DLD1 (cell line): ENCODE results near the gene FTL.

Experiments used
- in situ Hi-C: cut with HindIII; loops from 2 replicates; pipeline ENCODE4 v1.10.0; 2017; ENCODE audit warnings: low sequenced_read_pairs

Gene FTL

GRCh38 chr19:48989701-48990291, 24.7 kb downstream of the FTL start:
- in situ Hi-C loops = no loop called here

DNA sequence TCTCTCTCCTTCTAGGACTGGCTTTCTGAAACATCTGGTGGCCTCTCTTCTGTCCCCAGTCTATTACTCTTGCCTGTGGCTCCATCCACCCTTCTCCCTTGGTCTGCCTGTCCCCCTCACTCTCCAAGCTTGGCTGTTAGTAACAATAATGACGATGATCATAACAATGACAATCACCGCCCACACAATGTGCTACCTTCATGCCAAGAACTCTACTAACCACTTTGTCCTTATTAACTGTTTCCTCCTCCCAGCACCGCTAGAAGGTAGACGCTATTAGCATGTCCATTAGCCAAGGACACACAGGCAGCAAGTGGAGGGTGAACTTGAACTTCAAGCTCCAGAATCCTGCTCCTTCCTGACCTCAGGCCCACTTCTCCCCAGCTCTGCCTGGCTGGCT, 25.3 kb downstream of the FTL start:
- in situ Hi-C loops = no loop called here

- in situ Hi-C loops = no loop called here
These were observed 26.0 kb downstream of the FTL start for GRCh38 chr19:48991011-48991609.

DNA sequence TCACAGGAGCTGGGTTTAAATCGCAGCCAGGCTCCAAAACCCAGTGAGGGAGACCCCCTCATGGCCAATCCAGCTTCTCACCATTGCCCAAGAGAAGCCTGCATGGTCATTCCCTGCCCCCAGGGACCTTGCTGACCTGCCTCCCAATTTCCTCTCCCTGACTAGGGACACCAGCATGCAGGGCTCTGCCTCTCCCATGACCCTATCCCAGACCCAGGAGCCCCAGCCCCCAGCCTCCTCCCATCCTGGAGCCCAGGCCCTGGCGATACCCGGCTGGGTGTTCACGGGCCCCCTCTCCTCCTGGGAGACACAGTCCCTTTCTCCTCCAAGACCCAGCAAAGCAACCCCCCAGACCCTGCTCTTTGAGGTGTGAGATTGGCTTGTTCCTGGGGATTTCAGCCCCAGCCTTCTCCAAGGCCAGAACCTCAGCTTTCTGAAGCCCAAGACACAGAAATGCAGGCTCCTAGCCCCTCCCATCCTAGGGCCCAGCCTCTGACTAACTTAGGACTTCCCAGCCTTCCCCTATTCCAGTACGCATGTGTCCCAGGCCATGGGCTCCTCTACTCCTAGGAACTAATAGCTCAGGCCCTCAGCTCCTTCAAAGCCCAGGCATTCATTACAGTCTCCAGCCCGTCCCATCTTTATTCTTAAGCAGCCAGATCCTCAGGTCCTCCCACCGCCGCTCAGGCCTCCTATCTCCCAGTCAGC, 26.9 kb downstream of the FTL start:
- in situ Hi-C loops = no loop called here

DNA sequence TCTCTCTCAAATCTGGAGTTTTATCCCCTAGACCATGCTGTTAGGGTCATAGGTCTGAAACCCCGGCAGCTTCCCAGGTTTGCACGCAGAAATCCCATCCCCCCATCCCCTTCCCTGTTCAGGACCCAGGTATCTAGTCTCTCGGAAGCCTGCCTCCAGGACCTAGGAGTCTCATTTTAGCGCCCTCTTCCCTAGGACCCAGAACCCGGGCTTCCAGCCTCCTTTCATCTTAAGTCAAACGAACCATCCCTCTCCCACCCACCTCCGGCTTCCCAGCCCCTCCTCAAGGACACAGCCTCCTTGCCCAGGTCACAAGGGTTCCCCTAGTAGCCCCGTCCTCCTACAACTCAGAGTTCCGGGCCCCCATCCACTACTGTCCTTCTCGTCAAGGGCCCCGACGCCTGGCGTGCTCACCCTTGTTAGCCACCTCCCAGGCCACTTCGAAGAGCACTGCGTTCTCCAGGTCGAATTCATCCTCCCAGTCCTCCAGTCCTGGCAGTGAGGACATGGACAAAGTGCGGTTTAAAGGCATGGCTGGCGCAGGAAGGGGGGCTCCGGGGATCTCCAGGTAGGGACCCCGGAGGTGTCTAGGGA, 27.6 kb downstream of the FTL start:
- in situ Hi-C loops = no loop called here

- in situ Hi-C loops = no loop called here
These were observed 28.3 kb downstream of the FTL start, which contains the start of the genes GYS1 and RUVBL2 for GRCh38 chr19:48993175-48994034. GYS1 (minus strand) TSS chr19:48993309; CDS start chr19:48993112, 197 bp downstream. RUVBL2 (plus strand) TSS chr19:48993887; CDS start chr19:48993912, 25 bp downstream.

DNA sequence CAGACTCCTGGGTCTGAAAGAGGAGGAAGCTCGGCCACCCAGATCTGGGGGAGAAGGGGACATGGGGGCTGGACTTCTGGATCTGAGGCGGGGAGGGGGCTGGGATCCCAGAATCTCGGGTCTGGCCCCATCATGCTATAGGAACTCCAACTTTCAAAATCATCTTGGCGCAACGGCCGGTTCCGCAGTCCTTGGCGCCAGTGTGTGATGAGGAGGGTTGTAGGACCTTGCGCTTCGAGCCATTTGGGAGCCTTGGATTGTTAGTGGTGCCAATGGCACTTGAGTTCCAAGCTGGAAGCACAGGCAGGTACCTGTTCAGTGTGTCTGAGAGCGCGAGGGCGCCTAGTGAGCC, 28.9 kb downstream of the FTL start:
- in situ Hi-C loops = no loop called here

- in situ Hi-C loops = no loop called here
These were observed 32.9 kb downstream of the FTL start for GRCh38 chr19:48997972-48998371.

GRCh38 chr19:48999481-49000325, 34.6 kb downstream of the FTL start:
- in situ Hi-C loops = no loop called here

GRCh38 chr19:49004133-49004532, 39.0 kb downstream of the FTL start:
- in situ Hi-C loops = no loop called here

GRCh38 chr19:49004964-49005614, 40.0 kb downstream of the FTL start:
- in situ Hi-C loops = no loop called here

GRCh38 chr19:49006905-49007304, 41.8 kb downstream of the FTL start:
- in situ Hi-C loops = no loop called here

DNA sequence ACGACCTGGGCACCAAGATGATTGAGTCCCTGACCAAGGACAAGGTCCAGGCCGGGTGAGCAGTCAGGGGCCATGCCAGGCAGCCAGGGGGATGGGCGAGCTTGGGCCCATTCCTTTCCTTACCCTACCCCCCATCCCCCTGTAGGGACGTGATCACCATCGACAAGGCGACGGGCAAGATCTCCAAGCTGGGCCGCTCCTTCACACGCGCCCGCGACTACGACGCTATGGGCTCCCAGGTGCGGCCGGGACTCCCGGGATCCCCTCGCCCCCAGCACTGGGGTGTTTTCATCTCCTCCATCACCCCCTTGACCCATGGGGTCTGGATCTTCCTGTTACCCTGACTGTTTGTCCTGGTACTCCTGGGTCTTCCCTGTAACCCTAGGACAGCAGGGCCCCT, 44.7 kb downstream of the FTL start:
- in situ Hi-C loops = no loop called here

- in situ Hi-C loops = no loop called here
These were observed 45.3 kb downstream of the FTL start for GRCh38 chr19:49010453-49010852.

DNA sequence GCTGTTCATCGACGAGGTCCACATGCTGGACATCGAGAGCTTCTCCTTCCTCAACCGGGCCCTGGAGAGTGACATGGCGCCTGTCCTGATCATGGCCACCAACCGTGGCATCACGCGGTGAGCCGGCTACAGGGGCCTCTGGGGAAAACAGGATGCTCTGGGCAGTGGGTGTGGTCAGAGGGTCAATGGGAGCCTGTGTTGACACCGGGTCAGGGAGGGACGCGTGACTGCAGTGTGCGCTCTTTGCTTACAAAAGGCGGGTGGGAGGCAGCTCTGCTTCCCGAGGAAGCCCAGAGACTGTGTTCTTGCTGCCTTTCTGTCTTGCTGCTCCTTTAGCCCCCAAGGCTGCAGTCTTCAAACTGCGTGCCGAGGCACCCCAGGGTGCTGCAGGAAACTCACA, 46.1 kb downstream of the FTL start:
- in situ Hi-C loops = no loop called here

- in situ Hi-C loops = no loop called here
These were observed 49.2 kb downstream of the FTL start for GRCh38 chr19:49014123-49014869.

DNA sequence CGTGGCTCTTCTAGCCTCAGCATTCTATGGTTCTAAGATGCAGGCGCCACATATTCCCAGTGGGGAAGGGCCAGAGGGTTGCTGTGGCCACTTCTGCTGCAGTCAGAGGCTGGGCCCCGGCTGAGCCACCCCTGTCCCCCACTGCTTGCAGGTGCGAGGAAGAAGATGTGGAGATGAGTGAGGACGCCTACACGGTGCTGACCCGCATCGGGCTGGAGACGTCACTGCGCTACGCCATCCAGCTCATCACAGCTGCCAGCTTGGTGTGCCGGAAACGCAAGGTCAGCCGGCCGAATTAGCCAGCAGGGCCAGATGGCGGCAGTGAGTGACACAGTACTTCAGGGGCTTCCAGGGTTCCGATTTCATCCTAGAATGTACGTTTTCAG, 49.8 kb downstream of the FTL start:
- in situ Hi-C loops = no loop called here

DNA sequence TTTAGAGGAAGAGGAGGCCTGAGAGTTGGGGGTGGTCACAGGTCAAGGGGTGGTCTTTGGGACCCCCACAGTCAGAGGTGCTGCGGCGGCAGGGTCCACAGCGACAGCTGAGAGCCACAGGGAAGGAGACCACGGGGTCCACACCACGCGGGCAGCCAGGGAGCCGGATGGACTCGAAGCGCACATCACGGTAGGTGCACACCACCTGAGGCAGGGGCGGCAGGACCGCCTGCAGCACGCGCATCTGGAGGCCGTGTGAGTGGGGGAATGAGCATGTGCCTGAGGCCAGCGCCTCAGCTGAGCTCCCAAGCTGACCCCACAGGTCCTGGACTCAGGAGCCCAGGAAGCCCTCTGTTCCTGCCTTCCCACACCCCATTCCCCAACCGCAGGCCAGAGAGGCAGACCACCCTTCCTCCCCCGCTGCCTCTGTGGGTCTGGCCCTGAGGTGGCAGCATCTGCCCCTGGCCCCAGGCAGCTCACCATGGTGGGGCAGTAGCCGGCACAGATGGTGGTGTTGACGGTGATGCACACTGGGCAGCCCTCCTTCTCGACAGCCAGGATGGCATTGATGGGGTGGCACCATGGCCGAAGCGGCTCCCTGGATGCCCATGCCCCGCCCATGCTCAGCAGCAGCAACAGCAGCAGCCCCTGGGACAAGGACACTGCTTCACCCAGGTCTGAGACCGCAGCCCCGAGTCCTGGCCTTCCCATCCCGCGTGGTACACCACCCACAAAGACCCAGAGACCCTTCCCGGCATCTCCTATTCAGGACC, 51.1 kb downstream of the FTL start:
- in situ Hi-C loops = no loop called here
